ENCODE measurements around the gene SLC6A18.

DNA sequence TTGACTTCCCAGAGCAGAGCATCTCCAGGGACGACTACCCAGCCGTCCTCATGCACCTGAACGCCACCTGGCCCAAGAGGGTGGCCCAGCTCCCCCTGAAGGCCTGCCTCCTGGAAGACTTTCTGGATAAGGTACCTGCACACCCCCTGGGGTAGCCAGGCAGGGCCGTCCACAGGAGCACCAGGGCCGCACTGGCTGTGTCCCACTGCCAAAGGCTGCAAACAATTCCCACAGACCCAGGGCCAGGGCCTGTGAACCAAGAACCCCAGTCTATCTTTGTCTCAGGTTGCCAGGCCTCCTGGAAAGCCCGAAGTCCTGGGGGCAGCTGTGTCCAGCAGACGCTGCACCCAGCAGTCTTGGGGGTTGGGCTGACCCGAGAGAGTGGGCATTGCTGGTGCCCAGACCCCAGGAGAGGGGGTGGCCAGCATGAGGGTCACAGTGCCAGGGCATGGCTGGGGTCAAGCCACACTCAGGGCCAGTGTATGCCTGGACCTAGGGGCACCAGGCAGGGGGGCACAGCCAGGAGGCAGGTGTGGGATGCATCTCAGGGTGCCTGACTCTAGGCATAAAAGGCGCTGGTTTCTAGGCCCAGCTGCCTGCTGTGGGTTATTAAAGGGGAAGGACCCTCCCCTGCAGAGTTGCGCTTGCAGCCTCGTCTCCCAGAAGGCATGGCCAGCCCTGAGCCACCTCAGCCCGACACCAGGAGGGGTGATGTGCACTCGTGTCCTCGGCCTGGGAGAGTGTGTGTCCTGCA lies 17.7 kb downstream of the SLC6A18 start:
- TF ChIP-seq, protein P1, sequence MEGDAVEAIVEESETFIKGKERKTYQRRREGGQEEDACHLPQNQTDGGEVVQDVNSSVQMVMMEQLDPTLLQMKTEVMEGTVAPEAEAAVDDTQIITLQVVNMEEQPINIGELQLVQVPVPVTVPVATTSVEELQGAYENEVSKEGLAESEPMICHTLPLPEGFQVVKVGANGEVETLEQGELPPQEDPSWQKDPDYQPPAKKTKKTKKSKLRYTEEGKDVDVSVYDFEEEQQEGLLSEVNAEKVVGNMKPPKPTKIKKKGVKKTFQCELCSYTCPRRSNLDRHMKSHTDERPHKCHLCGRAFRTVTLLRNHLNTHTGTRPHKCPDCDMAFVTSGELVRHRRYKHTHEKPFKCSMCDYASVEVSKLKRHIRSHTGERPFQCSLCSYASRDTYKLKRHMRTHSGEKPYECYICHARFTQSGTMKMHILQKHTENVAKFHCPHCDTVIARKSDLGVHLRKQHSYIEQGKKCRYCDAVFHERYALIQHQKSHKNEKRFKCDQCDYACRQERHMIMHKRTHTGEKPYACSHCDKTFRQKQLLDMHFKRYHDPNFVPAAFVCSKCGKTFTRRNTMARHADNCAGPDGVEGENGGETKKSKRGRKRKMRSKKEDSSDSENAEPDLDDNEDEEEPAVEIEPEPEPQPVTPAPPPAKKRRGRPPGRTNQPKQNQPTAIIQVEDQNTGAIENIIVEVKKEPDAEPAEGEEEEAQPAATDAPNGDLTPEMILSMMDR (IDR thresholded peaks at IDR 0.05; ENCODE audit: low read length), result no peak
- TF ChIP-seq EZH2 (optimal IDR thresholded peaks at IDR 0.05; ENCODE audit: low read depth, low read length) (no peak), EZH2phosphoT487 (IDR thresholded peaks at IDR 0.05; ENCODE audit: low read length) (no peak)
